Chondrocyte (in vitro differentiated cells): ENCODE measurements around the gene PICK1. TPM values are rescaled to one million over a fixed set of nuclear protein-coding genes. Genes with fewer than 3 reads are reported as not detected.

Source experiments
- DNase-seq: peaks from one replicate; pipeline ENCODE4 v3.0.0; 2021; ENCODE audit warnings: mixed read lengths, low spot score
- H3K27ac Mint-ChIP-seq: one replicate; pipeline ENCODE4 v1.8.0; 2021; ENCODE audit warnings: mild to moderate bottlenecking, moderate library complexity, mixed read lengths; ENCODE audit not compliant: unreplicated experiment
- H3K27me3 Mint-ChIP-seq: 2 replicates; pipeline ENCODE4 v1.8.0; 2021; ENCODE audit warnings: low read depth, mixed read lengths
- H3K36me3 Mint-ChIP-seq: 2 replicates; pipeline ENCODE4 v1.8.0; 2021; ENCODE audit warnings: low read depth, mixed read lengths
- H3K4me1 Mint-ChIP-seq: 2 replicates; pipeline ENCODE4 v1.8.0; 2021; ENCODE audit warnings: low read depth, mild to moderate bottlenecking, mixed read lengths
- H3K4me3 Mint-ChIP-seq: one replicate; pipeline ENCODE4 v1.8.0; 2021; ENCODE audit warnings: mild to moderate bottlenecking, moderate library complexity, mixed read lengths; ENCODE audit not compliant: unreplicated experiment
- H3K9me3 Mint-ChIP-seq: 2 replicates; pipeline ENCODE4 v1.8.0; 2021; ENCODE audit warnings: low read depth, mixed read lengths
- CTCF ChIP-seq: fragments of 200-600 bp; sonication (generic); IDR thresholded peaks from 2 replicates; pipeline ENCODE4 v1.5.0; 2021; ENCODE audit warnings: antibody characterized with exemption, mild to moderate bottlenecking, moderate library complexity
- total RNA-seq: library from RNA; stranded (reverse); gene quantifications from 3 replicates; pipeline ENCODE4 v1.2.1, GENCODE V29; 2021

Gene PICK1
- total RNA-seq, 1 donor from 2014 or later: 13.5 TPM

DNA sequence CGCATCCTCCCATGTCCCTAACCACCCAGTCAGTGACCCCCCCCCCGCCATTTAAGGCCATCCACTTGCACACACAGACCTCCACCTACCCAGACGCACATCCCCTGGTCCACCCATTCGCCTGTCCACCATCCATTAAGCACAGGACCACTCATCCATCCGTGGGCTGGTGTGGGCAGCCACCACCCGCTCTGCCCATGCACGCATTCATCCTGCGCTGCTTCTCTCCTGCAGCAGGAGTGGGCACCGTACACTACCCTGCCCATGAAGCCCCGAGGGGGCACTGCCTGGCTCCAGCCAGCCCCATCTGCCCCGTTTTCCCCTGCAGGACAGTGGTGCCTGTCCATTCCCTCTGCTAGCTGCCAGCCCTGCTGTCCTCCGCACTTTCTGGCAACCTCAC, 30.7 kb downstream of the PICK1 start:
- H3K36me3 Mint-ChIP-seq: peaks cover 3% of the 10 kb centered on the region
- H3K4me3 Mint-ChIP-seq: no peak overlapping the region
- H3K27ac Mint-ChIP-seq: no peak overlapping the region
- TF ChIP-seq CTCF: no peak
- no peaks in the 10 kb centered on the region for H3K9me3 Mint-ChIP-seq
- no peaks in the 10 kb centered on the region for H3K4me1 Mint-ChIP-seq
- H3K27me3 Mint-ChIP-seq: no peaks in the 10 kb centered on the region
- DNase-seq: peak; percentile 73

DNA sequence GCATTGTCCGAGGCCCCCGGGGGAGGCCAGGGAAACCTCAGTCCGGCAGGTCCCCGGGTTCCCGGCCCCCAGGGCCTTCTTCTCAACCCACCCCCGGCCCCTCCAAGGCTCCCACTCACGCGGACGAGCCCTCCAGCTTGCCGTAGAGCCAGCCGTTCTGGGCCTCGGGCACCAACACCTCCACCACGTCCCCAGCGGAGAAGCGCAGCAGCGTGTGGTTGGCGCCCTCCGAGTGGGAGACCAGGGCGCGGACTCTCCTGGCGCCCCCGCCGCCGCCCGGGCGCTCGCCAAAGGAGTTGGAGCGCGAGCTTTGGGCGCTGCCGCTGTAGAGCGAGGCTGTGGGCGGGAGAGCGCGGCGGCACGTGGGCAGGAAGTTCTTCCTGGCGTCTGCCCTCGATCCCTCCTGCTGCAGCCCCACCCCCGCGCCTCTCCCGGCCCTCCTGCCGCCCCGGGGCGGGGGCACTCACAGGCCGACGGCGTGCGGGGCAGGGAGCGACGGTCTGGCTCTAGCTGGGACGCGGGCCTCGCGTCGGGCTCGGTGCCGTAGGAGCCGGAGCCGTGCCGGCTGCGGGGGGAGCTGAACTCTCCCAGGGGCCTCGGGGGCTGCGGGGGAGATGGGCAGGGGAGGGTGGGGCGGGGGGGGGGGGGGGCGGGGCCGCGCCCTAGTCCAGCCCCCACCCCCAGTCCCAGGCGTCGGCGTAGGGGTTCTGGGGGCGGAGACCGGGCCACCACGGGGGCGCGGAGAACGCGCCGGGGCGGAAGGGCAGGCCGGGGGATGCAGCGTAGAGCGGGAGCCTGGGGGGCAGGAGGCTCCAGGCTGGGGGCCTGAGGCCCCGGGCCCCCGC, 31.6 kb downstream of the PICK1 start:
- H3K9me3 Mint-ChIP-seq: no peaks in the 10 kb centered on the region
- H3K36me3 Mint-ChIP-seq: peaks cover 3% of the 10 kb centered on the region
- peak; percentile 73 for DNase-seq
- no peak for TF ChIP-seq CTCF
- H3K27ac Mint-ChIP-seq: no peak overlapping the region
- no peaks in the 10 kb centered on the region for H3K4me1 Mint-ChIP-seq
- H3K4me3 Mint-ChIP-seq: no peak overlapping the region
- no peaks in the 10 kb centered on the region for H3K27me3 Mint-ChIP-seq

GRCh38 chr22:38089474-38089851, 32.3 kb downstream of the PICK1 start:
- Mint-ChIP-seq H3K27me3 (no peaks in the 10 kb centered on the region), H3K9me3 (no peaks in the 10 kb centered on the region), H3K36me3 (peaks cover 3% of the 10 kb centered on the region), H3K4me3 (no peak overlapping the region), H3K27ac (no peak overlapping the region), H3K4me1 (no peaks in the 10 kb centered on the region)
- TF ChIP-seq CTCF: no peak
- DNase-seq: peak; percentile 75

DNA sequence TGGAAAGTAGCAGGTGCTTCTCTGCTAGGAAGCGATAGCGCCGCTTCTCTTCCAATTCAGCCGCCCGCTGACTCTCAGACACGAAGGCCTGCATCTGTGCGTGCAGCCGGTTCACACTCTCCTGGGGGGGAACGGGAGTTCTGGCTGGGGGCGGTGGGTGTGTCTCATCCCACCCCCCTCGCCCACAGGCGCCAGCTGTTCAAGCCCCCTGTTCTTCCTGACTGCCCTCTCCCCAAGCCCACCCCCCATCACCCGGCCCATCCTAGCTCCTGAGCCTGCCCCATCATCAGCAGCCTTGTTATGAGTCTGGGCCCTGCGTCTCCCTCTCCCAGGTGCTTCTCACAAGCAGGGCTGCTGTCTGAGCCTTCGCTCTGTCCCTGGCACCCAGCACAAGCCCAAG, 39.9 kb downstream of the PICK1 start:
- no peak for TF ChIP-seq CTCF
- no peak overlapping the region for H3K4me3 Mint-ChIP-seq
- H3K4me1 Mint-ChIP-seq: peaks cover 15% of the 10 kb centered on the region
- no peaks in the 10 kb centered on the region for H3K27me3 Mint-ChIP-seq
- peak overlapping the region; percentile 62 for H3K27ac Mint-ChIP-seq
- DNase-seq: no peak
- no peaks in the 10 kb centered on the region for H3K9me3 Mint-ChIP-seq
- no peaks in the 10 kb centered on the region for H3K36me3 Mint-ChIP-seq

GRCh38 chr22:38097557-38098409, 40.6 kb downstream of the PICK1 start:
- Mint-ChIP-seq H3K27me3 (no peaks in the 10 kb centered on the region), H3K27ac (peak overlapping the region; percentile 62), H3K36me3 (no peaks in the 10 kb centered on the region), H3K4me3 (no peak overlapping the region), H3K9me3 (no peaks in the 10 kb centered on the region), H3K4me1 (peaks cover 15% of the 10 kb centered on the region)
- peak; percentile 70 for TF ChIP-seq CTCF
- DNase-seq: peak; percentile 72
